Measurements from ENCODE around the gene BET1. TPM values are rescaled to one million over a fixed set of nuclear protein-coding genes. Genes with fewer than 3 reads are reported as not detected.

BET1 gene
- polyA plus RNA-seq, 2 of the 4 experiments (the other 2 are of a cell fraction) = 31.5 to 64.3 TPM

DNA sequence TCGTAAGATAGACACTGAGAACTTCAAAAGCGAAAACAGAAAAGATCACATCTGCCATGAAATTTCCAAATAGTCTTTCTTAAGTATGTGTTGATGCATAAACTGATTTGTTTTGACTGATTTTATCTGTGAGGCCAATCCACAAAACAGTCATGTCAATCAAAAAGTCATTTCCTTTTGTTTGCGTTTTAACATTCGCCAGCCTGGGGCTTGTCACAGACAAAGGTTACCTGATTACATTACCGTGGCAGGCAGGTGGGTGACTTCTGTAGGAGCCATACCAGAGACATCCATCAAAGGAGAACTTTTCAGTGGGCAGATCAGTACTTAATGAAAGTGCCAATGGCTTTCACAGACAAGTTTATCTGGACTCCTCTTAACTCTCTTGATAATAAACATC is 45.5 kb upstream of the BET1 start:
- Histone ChIP-seq H3K9me3 (no peaks in the 10 kb centered on the region), H3K27ac (no peak overlapping the region), H3K4me1 (peaks cover 9% of the 10 kb centered on the region; the same call in 1 of the 3 replicates), H3K4me3 (no peak overlapping the region), H3K4me2 (no peak overlapping the region)
- no peak for ATAC-seq
- CTCF ChIA-PET = no interaction called here
- DNase-seq (ENCODE audit: low read depth in 1 of 2, low spot score in 1 of 2) = no peak
- TF ChIP-seq HDAC2 (IDR thresholded peaks at IDR 0.05) (no peak), GATA3 (IDR thresholded peaks at IDR 0.05; ENCODE audit: borderline replicate concordance) (no peak), NPAS2 (CRISPR knock-in tag; IDR thresholded peaks at IDR 0.05; ENCODE audit: borderline replicate concordance) (no peak)
- no peak for FAIRE-seq
- WGBS (ENCODE audit: missing lambda C conversion rate) = 82% methylated on average over 5 of the region's 5 CpGs
- POLR2A ChIA-PET = no interaction called here

DNA sequence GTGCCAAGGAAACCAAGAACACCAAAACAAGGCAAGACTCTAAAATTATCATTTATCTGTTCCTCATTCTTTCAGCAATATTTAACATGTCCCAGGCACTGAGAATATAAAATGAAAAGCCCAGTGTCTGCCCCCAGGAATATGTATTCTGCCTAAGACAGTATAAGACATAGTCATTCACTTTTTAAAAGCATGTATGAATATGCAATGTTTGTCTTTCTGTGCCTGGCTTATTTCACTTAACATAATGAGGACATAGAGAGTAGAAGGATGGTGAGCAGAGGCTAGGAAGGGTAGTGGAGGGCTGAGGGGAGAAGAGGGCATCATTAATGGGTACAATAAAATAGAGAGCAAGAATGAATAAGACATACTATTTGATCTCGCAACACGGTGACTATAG is 44.6 kb upstream of the BET1 start:
- DNase-seq (ENCODE audit: low read depth in 1 of 2, low spot score in 1 of 2) (no peak), FAIRE-seq (no peak), ATAC-seq (no peak)
- ChIA-PET CTCF (no interaction called here), POLR2A (no interaction called here)
- TF ChIP-seq FOXS1 (CRISPR knock-in tag; IDR thresholded peaks at IDR 0.05) = no peak
- no peak for TF ChIP-seq CHD2 (IDR thresholded peaks at IDR 0.05; ENCODE audit: low read length, partially characterized antibody)
- TF ChIP-seq EHF (CRISPR knock-in tag; IDR thresholded peaks at IDR 0.05) = no peak
- TF ChIP-seq HOXB13 (CRISPR knock-in tag; IDR thresholded peaks at IDR 0.05; ENCODE audit: low read depth) = no peak
- no peak for TF ChIP-seq NPAS2 (CRISPR knock-in tag; IDR thresholded peaks at IDR 0.05; ENCODE audit: borderline replicate concordance)
- no peak for TF ChIP-seq GATA3 (IDR thresholded peaks at IDR 0.05; ENCODE audit: borderline replicate concordance)
- no peak for TF ChIP-seq KDM1A (IDR thresholded peaks at IDR 0.05; ENCODE audit: low read depth)
- no peak for TF ChIP-seq CEBPB (IDR thresholded peaks at IDR 0.05)
- TF ChIP-seq EHMT2 (IDR thresholded peaks at IDR 0.05; ENCODE audit: low read depth) = no peak
- TF ChIP-seq, protein P1, sequence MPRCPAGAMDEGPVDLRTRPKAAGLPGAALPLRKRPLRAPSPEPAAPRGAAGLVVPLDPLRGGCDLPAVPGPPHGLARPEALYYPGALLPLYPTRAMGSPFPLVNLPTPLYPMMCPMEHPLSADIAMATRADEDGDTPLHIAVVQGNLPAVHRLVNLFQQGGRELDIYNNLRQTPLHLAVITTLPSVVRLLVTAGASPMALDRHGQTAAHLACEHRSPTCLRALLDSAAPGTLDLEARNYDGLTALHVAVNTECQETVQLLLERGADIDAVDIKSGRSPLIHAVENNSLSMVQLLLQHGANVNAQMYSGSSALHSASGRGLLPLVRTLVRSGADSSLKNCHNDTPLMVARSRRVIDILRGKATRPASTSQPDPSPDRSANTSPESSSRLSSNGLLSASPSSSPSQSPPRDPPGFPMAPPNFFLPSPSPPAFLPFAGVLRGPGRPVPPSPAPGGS (IDR thresholded peaks at IDR 0.05) = no peak
- no peak for TF ChIP-seq ZFP36 (IDR thresholded peaks at IDR 0.05; ENCODE audit: borderline replicate concordance, partially characterized antibody)
- no peak for TF ChIP-seq HEYL (CRISPR knock-in tag; IDR thresholded peaks at IDR 0.05)
- TF ChIP-seq JUN (IDR thresholded peaks at IDR 0.05) = no peak
- WGBS (ENCODE audit: missing lambda C conversion rate) = 93% methylated on average over 2 of the region's 2 CpGs
- no peaks in the 10 kb centered on the region for H3K9me3 ChIP-seq
- no peak overlapping the region for H3K27ac ChIP-seq
- no peak overlapping the region for H3K4me3 ChIP-seq
- H3K4me1 ChIP-seq = peaks cover 5% of the 10 kb centered on the region; the same call in 1 of the 3 replicates
- no peak overlapping the region for H3K4me2 ChIP-seq

DNA sequence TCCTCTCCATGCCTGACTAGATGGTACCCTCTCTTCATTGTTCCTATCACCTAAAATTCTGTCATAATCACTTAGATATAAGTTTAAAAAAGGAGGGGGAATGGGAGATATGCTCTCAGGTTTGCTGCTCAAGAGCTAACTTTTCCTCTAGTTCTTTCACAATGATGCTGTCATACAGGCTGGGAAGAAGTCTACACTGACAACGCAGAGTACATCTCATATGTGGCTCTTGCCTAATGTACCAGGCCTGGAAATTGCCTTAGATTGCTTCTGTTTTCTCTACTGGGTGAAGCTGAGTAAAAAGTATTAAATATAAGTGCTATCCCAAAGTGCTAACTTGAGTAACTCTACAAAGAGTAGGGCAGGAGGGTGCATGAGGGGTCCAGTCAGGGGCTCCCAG is 43.8 kb upstream of the BET1 start:
- CTCF ChIA-PET = interaction anchor here (1.6 kb wide), 1 partner anchor 158 kb away, joined by 4 read pairs; the partner anchor contains the start of gene TFPI2
- POLR2A ChIA-PET = no interaction called here
- TF ChIP-seq KDM5A (IDR thresholded peaks at IDR 0.05) (no peak), NR3C1 (IDR thresholded peaks at IDR 0.05) (no peak), ZFP36 (IDR thresholded peaks at IDR 0.05; ENCODE audit: borderline replicate concordance, partially characterized antibody) (no peak), ZSCAN20 (CRISPR knock-in tag; IDR thresholded peaks at IDR 0.05) (no peak), JUN (IDR thresholded peaks at IDR 0.05) (no peak), PHF8 (IDR thresholded peaks at IDR 0.05; ENCODE audit: borderline replicate concordance, low read depth) (no peak), CEBPB (IDR thresholded peaks at IDR 0.05) (no peak), HDAC2 (IDR thresholded peaks at IDR 0.05) (no peak), EHMT2 (IDR thresholded peaks at IDR 0.05; ENCODE audit: low read depth) (no peak)
- no peak for DNase-seq (ENCODE audit: low read depth in 1 of 2, low spot score in 1 of 2)
- 93% methylated on average over 1 of the region's 1 CpG for WGBS (ENCODE audit: missing lambda C conversion rate)
- peak; percentile 18 for FAIRE-seq
- no peaks in the 10 kb centered on the region for H3K9me3 ChIP-seq
- no peak overlapping the region for H3K27ac ChIP-seq
- no peak overlapping the region for H3K4me3 ChIP-seq
- ATAC-seq = no peak
- peaks cover 8% of the 10 kb centered on the region for H3K4me1 ChIP-seq
- H3K4me2 ChIP-seq = no peak overlapping the region

- FAIRE-seq = peak; percentile 54
- Histone ChIP-seq H3K27ac (no peak overlapping the region), H3K4me3 (no peak overlapping the region), H3K4me1 (peaks cover 13% of the 10 kb centered on the region), H3K4me2 (no peak overlapping the region), H3K9me3 (no peaks in the 10 kb centered on the region)
- no peak for ATAC-seq
- CTCF ChIA-PET = interaction anchor here (1.4 kb wide), 1 partner anchor 23 kb away, joined by 3 read pairs; no protein-coding TSS in a partner anchor
- TF ChIP-seq ZSCAN20 (CRISPR knock-in tag; IDR thresholded peaks at IDR 0.05) = no peak
- TF ChIP-seq FOSL2 (IDR thresholded peaks at IDR 0.05) = no peak
- TF ChIP-seq FOSL2 (CRISPR knock-in tag; IDR thresholded peaks at IDR 0.05) = no peak
- TF ChIP-seq KDM1A (IDR thresholded peaks at IDR 0.05; ENCODE audit: low read depth) = no peak
- TF ChIP-seq EP300 (IDR thresholded peaks at IDR 0.05) = no peak
- TF ChIP-seq, protein P2, sequence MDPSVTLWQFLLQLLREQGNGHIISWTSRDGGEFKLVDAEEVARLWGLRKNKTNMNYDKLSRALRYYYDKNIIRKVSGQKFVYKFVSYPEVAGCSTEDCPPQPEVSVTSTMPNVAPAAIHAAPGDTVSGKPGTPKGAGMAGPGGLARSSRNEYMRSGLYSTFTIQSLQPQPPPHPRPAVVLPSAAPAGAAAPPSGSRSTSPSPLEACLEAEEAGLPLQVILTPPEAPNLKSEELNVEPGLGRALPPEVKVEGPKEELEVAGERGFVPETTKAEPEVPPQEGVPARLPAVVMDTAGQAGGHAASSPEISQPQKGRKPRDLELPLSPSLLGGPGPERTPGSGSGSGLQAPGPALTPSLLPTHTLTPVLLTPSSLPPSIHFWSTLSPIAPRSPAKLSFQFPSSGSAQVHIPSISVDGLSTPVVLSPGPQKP (IDR thresholded peaks at IDR 0.05; ENCODE audit: low read depth, low read length) = no peak
- TF ChIP-seq ZNF302 (CRISPR knock-in tag; IDR thresholded peaks at IDR 0.05) = no peak
- DNase-seq (ENCODE audit: low read depth in 1 of 2, low spot score in 1 of 2) = no peak
- POLR2A ChIA-PET = no interaction called here
- 58% methylated on average over 2 of the region's 2 CpGs for WGBS (ENCODE audit: missing lambda C conversion rate)
Observed at GRCh38 chr7:94045581-94045980, 41.4 kb upstream of the BET1 start.

Data from A549 (cell line).